GM12872 (cell line): Measurements from ENCODE around the gene NEXN.

Source experiments
- TF ChIP-seq, protein P1 (sequence below): IDR thresholded peaks from 3 replicates; pipeline ENCODE4 v1.5.1; 2011; ENCODE audit warnings: low read depth, mild to moderate bottlenecking, low read length, moderate library complexity; ENCODE audit not compliant: insufficient read depth

The NEXN gene

GRCh38 chr1:77882411-77882810 is 6.0 kb upstream of the NEXN start:
- TF ChIP-seq, protein P1, sequence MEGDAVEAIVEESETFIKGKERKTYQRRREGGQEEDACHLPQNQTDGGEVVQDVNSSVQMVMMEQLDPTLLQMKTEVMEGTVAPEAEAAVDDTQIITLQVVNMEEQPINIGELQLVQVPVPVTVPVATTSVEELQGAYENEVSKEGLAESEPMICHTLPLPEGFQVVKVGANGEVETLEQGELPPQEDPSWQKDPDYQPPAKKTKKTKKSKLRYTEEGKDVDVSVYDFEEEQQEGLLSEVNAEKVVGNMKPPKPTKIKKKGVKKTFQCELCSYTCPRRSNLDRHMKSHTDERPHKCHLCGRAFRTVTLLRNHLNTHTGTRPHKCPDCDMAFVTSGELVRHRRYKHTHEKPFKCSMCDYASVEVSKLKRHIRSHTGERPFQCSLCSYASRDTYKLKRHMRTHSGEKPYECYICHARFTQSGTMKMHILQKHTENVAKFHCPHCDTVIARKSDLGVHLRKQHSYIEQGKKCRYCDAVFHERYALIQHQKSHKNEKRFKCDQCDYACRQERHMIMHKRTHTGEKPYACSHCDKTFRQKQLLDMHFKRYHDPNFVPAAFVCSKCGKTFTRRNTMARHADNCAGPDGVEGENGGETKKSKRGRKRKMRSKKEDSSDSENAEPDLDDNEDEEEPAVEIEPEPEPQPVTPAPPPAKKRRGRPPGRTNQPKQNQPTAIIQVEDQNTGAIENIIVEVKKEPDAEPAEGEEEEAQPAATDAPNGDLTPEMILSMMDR = no peak

DNA sequence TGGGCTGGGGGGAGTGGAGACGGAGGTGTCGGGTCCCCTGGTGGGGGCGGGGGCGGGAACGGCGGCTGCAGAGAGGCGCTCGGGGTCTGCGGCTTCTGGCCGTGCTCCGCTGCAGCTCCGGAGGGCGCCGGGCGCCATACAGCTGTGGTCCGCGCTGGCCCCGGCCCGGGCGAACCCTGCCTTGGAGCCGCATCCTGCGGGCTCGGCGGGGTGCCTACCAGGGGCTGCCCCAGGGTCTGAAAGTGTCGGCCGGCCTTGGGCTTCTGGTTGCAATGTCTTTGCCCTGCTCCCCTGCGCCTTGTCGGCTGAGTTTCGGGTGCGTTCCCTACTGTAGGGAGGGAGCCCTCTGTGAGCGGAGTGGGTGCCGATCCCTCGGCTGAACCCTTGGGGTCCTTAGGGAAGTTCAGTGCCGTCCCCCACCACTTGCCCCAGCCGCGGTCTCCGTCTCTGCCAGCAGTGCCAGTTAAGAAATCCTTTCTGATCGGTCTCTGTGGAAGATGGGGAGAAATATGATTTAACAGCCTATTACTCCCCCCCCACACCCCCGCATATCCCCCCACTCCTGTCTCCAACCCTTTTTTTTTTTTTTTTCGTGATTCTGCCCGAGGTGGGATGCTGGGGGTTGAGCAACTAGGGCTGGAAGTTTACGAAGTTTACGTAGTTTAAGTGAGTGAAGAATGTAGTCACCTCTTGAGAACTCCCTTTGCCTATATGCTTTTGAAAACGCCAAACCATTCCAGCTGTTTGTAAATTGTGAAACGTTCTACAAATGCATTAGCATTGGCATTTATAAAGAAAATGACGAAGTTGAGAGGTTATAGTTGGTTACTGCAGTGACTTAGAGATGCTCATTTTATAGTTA is 588 bp downstream of the NEXN start:
- TF ChIP-seq, protein P1 = no peak

DNA sequence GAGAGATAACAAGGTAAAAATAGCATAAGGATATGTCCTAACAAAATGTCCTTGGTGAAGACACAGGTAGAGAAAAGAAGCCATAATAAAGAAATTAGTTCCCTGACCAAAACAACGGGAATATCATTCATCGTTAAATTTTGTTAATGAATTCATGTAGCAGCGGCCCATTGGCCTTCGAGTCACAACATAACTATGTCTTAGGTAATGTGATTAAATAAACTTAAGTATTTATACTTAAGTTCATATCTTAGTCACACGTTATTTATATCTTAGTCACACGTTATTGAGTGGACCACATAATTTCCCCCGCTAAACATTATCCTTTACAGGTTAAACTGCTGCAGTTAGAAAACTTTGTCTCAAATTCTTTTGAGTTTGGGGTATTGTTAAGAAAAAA is 1.2 kb downstream of the NEXN start:
- TF ChIP-seq, protein P1 = no peak

DNA sequence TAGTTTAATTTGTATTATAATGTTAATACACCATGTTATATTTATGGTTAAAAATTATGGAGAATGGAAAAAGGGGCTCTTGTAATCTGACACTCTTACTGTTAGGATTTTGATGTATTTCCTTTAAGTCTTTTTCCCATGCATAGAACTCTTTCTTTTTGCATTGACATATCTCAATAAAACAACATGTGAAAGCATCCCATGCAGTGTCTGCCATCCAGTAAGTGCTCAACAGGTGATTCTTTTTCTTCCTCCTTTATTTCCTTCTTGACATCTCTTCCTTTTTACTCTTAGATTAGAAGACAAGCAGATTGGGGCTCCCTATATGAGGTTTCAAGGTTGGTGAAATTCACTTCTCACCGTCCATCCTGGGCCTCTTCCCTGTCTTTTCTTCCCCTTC is 2.8 kb downstream of the NEXN start:
- TF ChIP-seq, protein P1 = no peak

GRCh38 chr1:77899647-77900320 is 11.4 kb downstream of the NEXN start:
- TF ChIP-seq, protein P1 = no peak

DNA sequence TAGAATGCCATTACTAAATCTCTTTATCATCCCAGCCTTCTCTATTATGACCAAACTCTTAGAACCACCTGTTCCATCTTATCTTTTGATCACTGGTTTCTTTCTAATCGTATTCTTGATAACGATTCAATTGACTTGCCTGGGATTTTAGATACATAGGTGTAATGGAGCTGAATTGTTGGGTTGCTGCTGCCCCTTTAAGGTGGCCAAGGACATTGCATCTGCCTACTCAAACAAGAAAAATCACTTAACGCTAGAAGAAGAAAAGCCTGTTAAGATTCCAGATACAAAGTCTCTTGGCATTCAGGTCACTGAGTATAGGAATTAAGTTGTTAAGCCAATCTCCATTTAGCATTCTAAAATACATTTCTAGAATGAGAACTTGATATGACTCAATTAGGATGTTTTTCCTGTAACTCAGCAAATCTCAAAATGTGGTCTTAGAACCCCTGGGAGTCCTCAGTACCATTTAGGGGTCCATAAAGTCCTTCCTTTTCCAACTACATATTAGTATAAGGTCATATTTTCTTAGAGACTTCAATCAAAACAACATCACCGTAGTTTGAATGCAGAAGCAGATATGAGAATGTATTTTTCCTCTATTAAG is 12.4 kb downstream of the NEXN start:
- TF ChIP-seq, protein P1 = peak; percentile 73

- TF ChIP-seq, protein P1 = no peak
These were observed 17.2 kb downstream of the NEXN start for GRCh38 chr1:77905603-77906002.
